WTC11 (cell line): Measurements from ENCODE around the gene STAM2. TPM values are rescaled to one million over a fixed set of nuclear protein-coding genes. Genes with fewer than 3 reads are reported as not detected.
A peak's percentile ranks its signal among the peaks of the same experiment; 100 is the strongest.

Source experiments
- CREM ChIP-seq: sonication (generic); formaldehyde crosslinking; IDR thresholded peaks from 2 replicates; pipeline ENCODE4 v1.8.1; 2022; ENCODE audit warnings: mild to moderate bottlenecking, missing genetic modification reagents, moderate library complexity
- FOXJ3 ChIP-seq: sonication (generic); formaldehyde crosslinking; IDR thresholded peaks from 2 replicates; pipeline ENCODE4 v1.9.0; 2021; ENCODE audit warnings: missing genetic modification reagents, mild to moderate bottlenecking, borderline replicate concordance
- IRF2 ChIP-seq: sonication (generic); formaldehyde crosslinking; IDR thresholded peaks from 2 replicates; pipeline ENCODE4 v1.8.0; 2022; ENCODE audit warnings: low read depth, missing genetic modification reagents, borderline replicate concordance
- MXD4 ChIP-seq: fragments of 250-450 bp; sonication (Bioruptor Pico); IDR thresholded peaks from 2 replicates; pipeline ENCODE4 v1.8.0; 2021; ENCODE audit warnings: mild to moderate bottlenecking, moderate library complexity, borderline replicate concordance
- NFYB ChIP-seq: sonication (generic); formaldehyde crosslinking; conservative IDR thresholded peaks from 2 replicates; pipeline ENCODE4 v1.8.0; 2022; ENCODE audit warnings: low read depth, missing genetic modification reagents
- NR3C1 ChIP-seq: sonication (generic); formaldehyde crosslinking; conservative IDR thresholded peaks from 2 replicates; pipeline ENCODE4 v1.8.1; 2023; ENCODE audit warnings: low read depth, mild to moderate bottlenecking, missing genetic modification reagents
- PRRX2 ChIP-seq: fragments of 250-450 bp; sonication (Bioruptor Pico); IDR thresholded peaks from 2 replicates; pipeline ENCODE4 v1.8.0; 2021; ENCODE audit warnings: mild to moderate bottlenecking
- RORB ChIP-seq: fragments of 250-450 bp; sonication (Bioruptor Pico); IDR thresholded peaks from 2 replicates; pipeline ENCODE4 v1.9.0; 2021; ENCODE audit warnings: mild to moderate bottlenecking
- TEAD1 ChIP-seq: sonication (generic); formaldehyde crosslinking; IDR thresholded peaks from 2 replicates; pipeline ENCODE4 v1.8.0; 2022; ENCODE audit warnings: mild to moderate bottlenecking, missing genetic modification reagents
- ZNF232 ChIP-seq: sonication (generic); formaldehyde crosslinking; IDR thresholded peaks from 2 replicates; pipeline ENCODE4 v1.8.0; 2022; ENCODE audit warnings: mild to moderate bottlenecking, missing genetic modification reagents
- ZNF263 ChIP-seq: sonication (generic); formaldehyde crosslinking; IDR thresholded peaks from 2 replicates; pipeline ENCODE4 v1.8.1; 2022; ENCODE audit warnings: low read depth, mild to moderate bottlenecking, moderate library complexity, missing genetic modification reagents
- ZNF317 ChIP-seq: sonication (generic); formaldehyde crosslinking; IDR thresholded peaks from 2 replicates; pipeline ENCODE4 v1.8.1; 2023; ENCODE audit warnings: low read depth, mild to moderate bottlenecking, moderate library complexity, missing genetic modification reagents, borderline replicate concordance
- ZNF671 ChIP-seq: fragments of 250-450 bp; sonication (Bioruptor Pico); IDR thresholded peaks from 2 replicates; pipeline ENCODE4 v1.8.0; 2021; ENCODE audit warnings: mild to moderate bottlenecking
- total RNA-seq: library from RNA; stranded (reverse); gene quantifications from 3 replicates; pipeline ENCODE4 v1.2.3, GENCODE V29; 2021
- TF ChIP-seq, protein P1 (sequence below): fragments of 250-450 bp; sonication (Bioruptor Pico); conservative IDR thresholded peaks from 2 replicates; pipeline ENCODE4 v1.9.0; 2021; ENCODE audit warnings: mild to moderate bottlenecking
- TF ChIP-seq, protein P2 (sequence below): sonication (generic); formaldehyde crosslinking; IDR thresholded peaks from 2 replicates; pipeline ENCODE4 v1.8.1; 2022; ENCODE audit warnings: low read depth, missing genetic modification reagents, borderline replicate concordance
- TF ChIP-seq, protein P3 (sequence below): fragments of 250-450 bp; sonication (Bioruptor Pico); IDR thresholded peaks from 2 replicates; pipeline ENCODE4 v1.8.0; 2021; ENCODE audit warnings: mild to moderate bottlenecking
- TF ChIP-seq, protein P4 (sequence below): sonication (generic); formaldehyde crosslinking; IDR thresholded peaks from 2 replicates; pipeline ENCODE4 v1.8.1; 2023; ENCODE audit warnings: mild to moderate bottlenecking, missing genetic modification reagents, borderline replicate concordance
- TF ChIP-seq, protein P5 (sequence below): sonication (generic); formaldehyde crosslinking; IDR thresholded peaks from 2 replicates; pipeline ENCODE4 v1.8.1; 2023; ENCODE audit warnings: mild to moderate bottlenecking, missing genetic modification reagents, moderate library complexity
- TF ChIP-seq, protein P6 (sequence below): sonication (generic); formaldehyde crosslinking; IDR thresholded peaks from 2 replicates; pipeline ENCODE4 v1.8.1; 2022; ENCODE audit warnings: missing genetic modification reagents, borderline replicate concordance
- TF ChIP-seq, protein P7 (sequence below): fragments of 250-450 bp; sonication (Bioruptor Pico); IDR thresholded peaks from 2 replicates; pipeline ENCODE4 v1.9.0; 2021; ENCODE audit warnings: mild to moderate bottlenecking
- TF ChIP-seq, protein P8 (sequence below): fragments of 250-450 bp; sonication (Bioruptor Pico); IDR thresholded peaks from 2 replicates; pipeline ENCODE4 v2.1.2; 2022; ENCODE audit warnings: mild to moderate bottlenecking, moderate library complexity
- TF ChIP-seq, protein P9 (sequence below): sonication (generic); formaldehyde crosslinking; IDR thresholded peaks from 2 replicates; pipeline ENCODE4 v1.8.1; 2023; ENCODE audit warnings: mild to moderate bottlenecking, moderate library complexity, missing genetic modification reagents

The STAM2 gene
- total RNA-seq, 1 experiment from 2014 or later, result 9.0 TPM

DNA sequence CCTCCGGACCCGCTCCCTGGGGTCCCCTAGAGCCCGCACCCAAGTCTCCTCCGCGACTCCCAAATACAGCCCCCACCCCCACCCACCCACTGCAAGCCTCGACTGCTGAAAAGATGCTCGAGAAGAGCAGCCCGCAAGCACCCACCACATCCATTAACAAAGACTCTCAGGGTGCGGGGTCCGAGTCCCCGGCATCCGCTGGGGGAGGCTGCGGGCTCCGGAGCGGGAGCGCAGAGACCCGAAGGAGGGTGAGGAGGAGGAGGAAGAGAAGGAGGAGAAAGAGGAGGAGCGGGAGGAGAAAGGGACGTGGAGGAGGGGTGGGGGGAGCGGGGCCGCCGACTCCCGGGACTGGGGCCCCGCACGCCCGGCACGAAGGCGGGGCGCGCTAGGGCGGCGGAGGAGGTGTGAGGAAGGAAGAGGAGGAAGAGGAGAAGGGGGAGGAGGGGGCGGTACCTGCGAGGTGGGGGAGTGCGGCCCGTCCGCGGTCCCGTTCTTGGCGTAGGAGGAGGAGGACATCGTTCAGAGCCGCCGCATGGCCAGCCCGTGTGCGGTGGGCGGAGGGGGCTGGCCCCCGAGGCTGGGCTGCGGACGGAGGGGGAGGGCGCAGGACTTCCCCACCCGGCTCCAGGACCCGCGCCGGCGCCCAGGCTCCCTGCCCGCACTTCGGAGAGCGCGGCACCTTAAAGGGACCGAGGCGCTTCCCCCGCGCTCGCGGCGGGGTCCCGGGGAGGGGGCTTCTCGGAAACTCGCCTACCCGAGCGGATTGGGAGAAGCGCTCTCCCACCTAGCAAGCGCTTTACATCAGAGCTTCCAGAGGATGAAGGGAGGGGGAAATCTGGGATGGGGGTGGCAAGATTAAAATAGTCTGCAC lies 76.8 kb downstream of the STAM2 start, which contains the start of gene CACNB4 (continued):
- TF ChIP-seq CREM (no peak; the same call in 1 of the 2 replicates), IRF2 (CRISPR knock-in tag) (no peak), ZNF263 (CRISPR knock-in tag) (no peak), PRRX2 (CRISPR knock-in tag) (no peak), NR3C1 (peak; percentile 62; the same call in 1 of the 2 replicates), ZNF232 (0 out of 2 replicates have a peak, but pooled peaks have one; percentile 24), FOXJ3 (CRISPR knock-in tag) (no peak), RORB (CRISPR knock-in tag) (no peak), TEAD1 (0 out of 2 replicates have a peak, but pooled peaks have one; percentile 23), MXD4 (CRISPR knock-in tag) (no peak), ZNF671 (CRISPR knock-in tag) (no peak), NFYB (no peak; the same call in 1 of the 2 replicates), ZNF317 (CRISPR knock-in tag) (no peak)
- TF ChIP-seq, protein P1, sequence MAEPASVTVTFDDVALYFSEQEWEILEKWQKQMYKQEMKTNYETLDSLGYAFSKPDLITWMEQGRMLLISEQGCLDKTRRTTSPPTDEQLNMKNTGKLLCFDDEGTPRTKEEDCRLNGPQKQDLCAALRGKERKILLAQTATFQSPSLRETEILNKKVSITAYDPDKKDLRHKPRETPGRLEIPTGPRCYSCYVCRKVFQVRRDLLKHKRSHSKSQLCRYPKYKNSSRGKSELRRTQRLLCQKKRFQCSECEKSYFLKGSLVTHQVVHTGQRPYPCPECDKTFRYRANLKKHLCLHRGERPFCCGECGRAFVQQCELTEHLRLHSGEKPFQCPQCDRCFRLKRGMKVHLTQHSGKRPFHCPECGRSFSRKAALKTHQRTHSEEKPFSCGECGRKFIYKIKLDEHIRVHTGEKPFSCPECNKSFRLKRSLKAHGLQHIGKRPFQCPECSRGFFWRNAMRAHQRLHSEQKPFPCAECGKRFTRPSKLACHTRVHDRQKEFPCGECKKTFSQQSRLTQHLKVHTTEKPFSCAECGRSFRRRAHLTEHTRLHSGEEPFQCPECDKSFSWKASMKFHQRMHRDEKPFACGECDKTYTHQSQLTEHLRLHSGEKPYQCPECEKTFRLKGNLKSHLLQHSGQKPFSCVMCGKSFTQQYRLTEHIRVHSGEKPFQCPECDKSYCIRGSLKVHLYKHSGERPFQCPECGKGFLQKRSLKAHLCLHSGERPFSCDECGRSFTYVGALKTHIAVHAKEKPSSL (CRISPR knock-in tag), result no peak
- TF ChIP-seq, protein P2, sequence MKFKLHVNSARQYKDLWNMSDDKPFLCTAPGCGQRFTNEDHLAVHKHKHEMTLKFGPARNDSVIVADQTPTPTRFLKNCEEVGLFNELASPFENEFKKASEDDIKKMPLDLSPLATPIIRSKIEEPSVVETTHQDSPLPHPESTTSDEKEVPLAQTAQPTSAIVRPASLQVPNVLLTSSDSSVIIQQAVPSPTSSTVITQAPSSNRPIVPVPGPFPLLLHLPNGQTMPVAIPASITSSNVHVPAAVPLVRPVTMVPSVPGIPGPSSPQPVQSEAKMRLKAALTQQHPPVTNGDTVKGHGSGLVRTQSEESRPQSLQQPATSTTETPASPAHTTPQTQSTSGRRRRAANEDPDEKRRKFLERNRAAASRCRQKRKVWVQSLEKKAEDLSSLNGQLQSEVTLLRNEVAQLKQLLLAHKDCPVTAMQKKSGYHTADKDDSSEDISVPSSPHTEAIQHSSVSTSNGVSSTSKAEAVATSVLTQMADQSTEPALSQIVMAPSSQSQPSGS (CRISPR knock-in tag), result no peak
- TF ChIP-seq, protein P3, sequence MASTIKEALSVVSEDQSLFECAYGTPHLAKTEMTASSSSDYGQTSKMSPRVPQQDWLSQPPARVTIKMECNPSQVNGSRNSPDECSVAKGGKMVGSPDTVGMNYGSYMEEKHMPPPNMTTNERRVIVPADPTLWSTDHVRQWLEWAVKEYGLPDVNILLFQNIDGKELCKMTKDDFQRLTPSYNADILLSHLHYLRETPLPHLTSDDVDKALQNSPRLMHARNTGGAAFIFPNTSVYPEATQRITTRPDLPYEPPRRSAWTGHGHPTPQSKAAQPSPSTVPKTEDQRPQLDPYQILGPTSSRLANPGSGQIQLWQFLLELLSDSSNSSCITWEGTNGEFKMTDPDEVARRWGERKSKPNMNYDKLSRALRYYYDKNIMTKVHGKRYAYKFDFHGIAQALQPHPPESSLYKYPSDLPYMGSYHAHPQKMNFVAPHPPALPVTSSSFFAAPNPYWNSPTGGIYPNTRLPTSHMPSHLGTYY (CRISPR knock-in tag), result no peak
- TF ChIP-seq, protein P4, sequence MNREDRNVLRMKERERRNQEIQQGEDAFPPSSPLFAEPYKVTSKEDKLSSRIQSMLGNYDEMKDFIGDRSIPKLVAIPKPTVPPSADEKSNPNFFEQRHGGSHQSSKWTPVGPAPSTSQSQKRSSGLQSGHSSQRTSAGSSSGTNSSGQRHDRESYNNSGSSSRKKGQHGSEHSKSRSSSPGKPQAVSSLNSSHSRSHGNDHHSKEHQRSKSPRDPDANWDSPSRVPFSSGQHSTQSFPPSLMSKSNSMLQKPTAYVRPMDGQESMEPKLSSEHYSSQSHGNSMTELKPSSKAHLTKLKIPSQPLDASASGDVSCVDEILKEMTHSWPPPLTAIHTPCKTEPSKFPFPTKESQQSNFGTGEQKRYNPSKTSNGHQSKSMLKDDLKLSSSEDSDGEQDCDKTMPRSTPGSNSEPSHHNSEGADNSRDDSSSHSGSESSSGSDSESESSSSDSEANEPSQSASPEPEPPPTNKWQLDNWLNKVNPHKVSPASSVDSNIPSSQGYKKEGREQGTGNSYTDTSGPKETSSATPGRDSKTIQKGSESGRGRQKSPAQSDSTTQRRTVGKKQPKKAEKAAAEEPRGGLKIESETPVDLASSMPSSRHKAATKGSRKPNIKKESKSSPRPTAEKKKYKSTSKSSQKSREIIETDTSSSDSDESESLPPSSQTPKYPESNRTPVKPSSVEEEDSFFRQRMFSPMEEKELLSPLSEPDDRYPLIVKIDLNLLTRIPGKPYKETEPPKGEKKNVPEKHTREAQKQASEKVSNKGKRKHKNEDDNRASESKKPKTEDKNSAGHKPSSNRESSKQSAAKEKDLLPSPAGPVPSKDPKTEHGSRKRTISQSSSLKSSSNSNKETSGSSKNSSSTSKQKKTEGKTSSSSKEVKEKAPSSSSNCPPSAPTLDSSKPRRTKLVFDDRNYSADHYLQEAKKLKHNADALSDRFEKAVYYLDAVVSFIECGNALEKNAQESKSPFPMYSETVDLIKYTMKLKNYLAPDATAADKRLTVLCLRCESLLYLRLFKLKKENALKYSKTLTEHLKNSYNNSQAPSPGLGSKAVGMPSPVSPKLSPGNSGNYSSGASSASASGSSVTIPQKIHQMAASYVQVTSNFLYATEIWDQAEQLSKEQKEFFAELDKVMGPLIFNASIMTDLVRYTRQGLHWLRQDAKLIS (CRISPR knock-in tag), result peak; percentile 82; the same call in 1 of the 2 replicates
- TF ChIP-seq, protein P5, sequence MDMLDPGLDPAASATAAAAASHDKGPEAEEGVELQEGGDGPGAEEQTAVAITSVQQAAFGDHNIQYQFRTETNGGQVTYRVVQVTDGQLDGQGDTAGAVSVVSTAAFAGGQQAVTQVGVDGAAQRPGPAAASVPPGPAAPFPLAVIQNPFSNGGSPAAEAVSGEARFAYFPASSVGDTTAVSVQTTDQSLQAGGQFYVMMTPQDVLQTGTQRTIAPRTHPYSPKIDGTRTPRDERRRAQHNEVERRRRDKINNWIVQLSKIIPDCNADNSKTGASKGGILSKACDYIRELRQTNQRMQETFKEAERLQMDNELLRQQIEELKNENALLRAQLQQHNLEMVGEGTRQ, result peak; percentile 15; the same call in 1 of the 2 replicates
- TF ChIP-seq, protein P6, sequence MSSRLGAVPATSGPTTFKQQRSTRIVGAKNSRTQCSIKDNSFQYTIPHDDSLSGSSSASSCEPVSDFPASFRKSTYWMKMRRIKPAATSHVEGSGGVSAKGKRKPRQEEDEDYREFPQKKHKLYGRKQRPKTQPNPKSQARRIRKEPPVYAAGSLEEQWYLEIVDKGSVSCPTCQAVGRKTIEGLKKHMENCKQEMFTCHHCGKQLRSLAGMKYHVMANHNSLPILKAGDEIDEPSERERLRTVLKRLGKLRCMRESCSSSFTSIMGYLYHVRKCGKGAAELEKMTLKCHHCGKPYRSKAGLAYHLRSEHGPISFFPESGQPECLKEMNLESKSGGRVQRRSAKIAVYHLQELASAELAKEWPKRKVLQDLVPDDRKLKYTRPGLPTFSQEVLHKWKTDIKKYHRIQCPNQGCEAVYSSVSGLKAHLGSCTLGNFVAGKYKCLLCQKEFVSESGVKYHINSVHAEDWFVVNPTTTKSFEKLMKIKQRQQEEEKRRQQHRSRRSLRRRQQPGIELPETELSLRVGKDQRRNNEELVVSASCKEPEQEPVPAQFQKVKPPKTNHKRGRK (CRISPR knock-in tag), result 0 out of 2 replicates have a peak, but pooled peaks have one; percentile 27
- TF ChIP-seq, protein P7, sequence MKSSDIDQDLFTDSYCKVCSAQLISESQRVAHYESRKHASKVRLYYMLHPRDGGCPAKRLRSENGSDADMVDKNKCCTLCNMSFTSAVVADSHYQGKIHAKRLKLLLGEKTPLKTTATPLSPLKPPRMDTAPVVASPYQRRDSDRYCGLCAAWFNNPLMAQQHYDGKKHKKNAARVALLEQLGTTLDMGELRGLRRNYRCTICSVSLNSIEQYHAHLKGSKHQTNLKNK (CRISPR knock-in tag), result no peak
- TF ChIP-seq, protein P8, sequence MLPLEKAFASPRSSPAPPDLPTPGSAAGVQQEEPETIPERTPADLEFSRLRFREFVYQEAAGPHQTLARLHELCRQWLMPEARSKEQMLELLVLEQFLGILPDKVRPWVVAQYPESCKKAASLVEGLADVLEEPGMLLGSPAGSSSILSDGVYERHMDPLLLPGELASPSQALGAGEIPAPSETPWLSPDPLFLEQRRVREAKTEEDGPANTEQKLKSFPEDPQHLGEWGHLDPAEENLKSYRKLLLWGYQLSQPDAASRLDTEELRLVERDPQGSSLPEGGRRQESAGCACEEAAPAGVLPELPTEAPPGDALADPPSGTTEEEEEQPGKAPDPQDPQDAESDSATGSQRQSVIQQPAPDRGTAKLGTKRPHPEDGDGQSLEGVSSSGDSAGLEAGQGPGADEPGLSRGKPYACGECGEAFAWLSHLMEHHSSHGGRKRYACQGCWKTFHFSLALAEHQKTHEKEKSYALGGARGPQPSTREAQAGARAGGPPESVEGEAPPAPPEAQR (CRISPR knock-in tag), result no peak
- TF ChIP-seq, protein P9, sequence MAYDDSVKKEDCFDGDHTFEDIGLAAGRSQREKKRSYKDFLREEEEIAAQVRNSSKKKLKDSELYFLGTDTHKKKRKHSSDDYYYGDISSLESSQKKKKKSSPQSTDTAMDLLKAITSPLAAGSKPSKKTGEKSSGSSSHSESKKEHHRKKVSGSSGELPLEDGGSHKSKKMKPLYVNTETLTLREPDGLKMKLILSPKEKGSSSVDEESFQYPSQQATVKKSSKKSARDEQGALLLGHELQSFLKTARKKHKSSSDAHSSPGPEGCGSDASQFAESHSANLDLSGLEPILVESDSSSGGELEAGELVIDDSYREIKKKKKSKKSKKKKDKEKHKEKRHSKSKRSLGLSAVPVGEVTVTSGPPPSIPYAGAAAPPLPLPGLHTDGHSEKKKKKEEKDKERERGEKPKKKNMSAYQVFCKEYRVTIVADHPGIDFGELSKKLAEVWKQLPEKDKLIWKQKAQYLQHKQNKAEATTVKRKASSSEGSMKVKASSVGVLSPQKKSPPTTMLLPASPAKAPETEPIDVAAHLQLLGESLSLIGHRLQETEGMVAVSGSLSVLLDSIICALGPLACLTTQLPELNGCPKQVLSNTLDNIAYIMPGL (CRISPR knock-in tag), result no peak
